Activated CD4-positive, CD25-positive, alpha-beta regulatory T cell treated with anti-CD3 and anti-CD28 coated beads, Interleukin-2, amount 50 U/mL, for 24 hours (primary cell): ENCODE results near the gene CRISPLD2.

ENCODE experiments used
- ATAC-seq, 2 donors: fragments of 150-1000 bp; cut with Tn5 transposase; one replicate each; pipeline ENCODE4 v1.10.0; 2021; ENCODE audit warnings: mild to moderate bottlenecking in 1 of 2, moderate library complexity in 1 of 2

CRISPLD2 gene

GRCh38 chr16:84888450-84888849 lies 68.7 kb downstream of the CRISPLD2 start:
- no peak for ATAC-seq

- ATAC-seq: no peak
Measured at GRCh38 chr16:84889066-84889465, 69.3 kb downstream of the CRISPLD2 start.

- no peak for ATAC-seq
Measured at GRCh38 chr16:84890427-84890826, 70.6 kb downstream of the CRISPLD2 start.

GRCh38 chr16:84891149-84891795 lies 71.5 kb downstream of the CRISPLD2 start:
- no peak for ATAC-seq

- no peak for ATAC-seq
Measured at GRCh38 chr16:84892097-84892496, 72.3 kb downstream of the CRISPLD2 start.

- ATAC-seq: no peak
Measured at GRCh38 chr16:84893467-84893848, 73.7 kb downstream of the CRISPLD2 start.

GRCh38 chr16:84893849-84894599 lies 74.2 kb downstream of the CRISPLD2 start:
- no peak for ATAC-seq

- ATAC-seq: no peak
Measured at GRCh38 chr16:84895016-84895415, 75.2 kb downstream of the CRISPLD2 start.

- ATAC-seq: no peak
Measured at GRCh38 chr16:84896847-84897246, 77.1 kb downstream of the CRISPLD2 start.

- ATAC-seq: no peak
Measured at GRCh38 chr16:84897911-84898377, 78.2 kb downstream of the CRISPLD2 start.

GRCh38 chr16:84898447-84898846 lies 78.7 kb downstream of the CRISPLD2 start:
- ATAC-seq: no peak

- ATAC-seq: no peak
Measured at GRCh38 chr16:84899414-84899813, 79.6 kb downstream of the CRISPLD2 start.

GRCh38 chr16:84905965-84906460 lies 86.2 kb downstream of the CRISPLD2 start:
- no peak for ATAC-seq

GRCh38 chr16:84907051-84907450 lies 87.3 kb downstream of the CRISPLD2 start:
- no peak for ATAC-seq

GRCh38 chr16:84907575-84907974 lies 87.8 kb downstream of the CRISPLD2 start:
- ATAC-seq: no peak

GRCh38 chr16:84909476-84910085 lies 89.8 kb downstream of the CRISPLD2 start:
- no peak for ATAC-seq

- no peak for ATAC-seq
Measured at GRCh38 chr16:84911486-84912216, 91.9 kb downstream of the CRISPLD2 start.

GRCh38 chr16:84913315-84913714 lies 93.5 kb downstream of the CRISPLD2 start:
- ATAC-seq: no peak

GRCh38 chr16:84914273-84914672 lies 94.5 kb downstream of the CRISPLD2 start:
- ATAC-seq: no peak

GRCh38 chr16:84916178-84916577 lies 96.4 kb downstream of the CRISPLD2 start:
- ATAC-seq: no peak

GRCh38 chr16:84916850-84917249 lies 97.1 kb downstream of the CRISPLD2 start:
- no peak for ATAC-seq

- no peak for ATAC-seq
Measured at GRCh38 chr16:84917492-84917891, 97.7 kb downstream of the CRISPLD2 start.
